K562 (cell line): ENCODE measurements around the gene RGS17. TPM values are rescaled to one million over a fixed set of nuclear protein-coding genes. Genes with fewer than 3 reads are reported as not detected.

Experiments
- ATAC-seq: fragments of 200-7000 bp; cut with Tn5 transposase; 3 replicates; pipeline ENCODE4 v1.9.1; 2020; ENCODE audit warnings: moderate library complexity
- BruUV-seq: library from RNA; stranded (reverse); fragments of 400-500 nt; replicated peaks from 2 replicates; lab custom pipeline; 2021; lab: Mats Ljungman, UMichigan
- CTCF ChIA-PET: fragments of 300-600 bp; formaldehyde crosslinking; extraction: SDS; loops from one replicate; lab custom pipeline; 2021; ENCODE audit warnings: low intra/inter-chr PET ratio; lab: Yijun Ruan, JAX
- POLR2A ChIA-PET: fragments of 300-600, 350-650 bp; sonication (Branson Sonifier 250); formaldehyde crosslinking; extraction: SDS; loops from one replicate; lab custom pipeline; 2021; ENCODE audit warnings: antibody characterized with exemption, inconsistent platforms; lab: Yijun Ruan, JAX
- DNase-seq, 4 experiments: peaks; one replicate each; pipeline versions ENCODE4 v3.0.0 to v3.0.0-alpha.2; 2011 to 2018; ENCODE audit warnings: low spot score in 3 of 4, mixed read lengths in 3 of 4; ENCODE audit errors: extremely low read depth in 1 of 4
- FAIRE-seq: peaks from 2 replicates; lab custom pipeline; 2011; peaks lifted over from hg19 to GRCh38; lab: Jason Lieb, UNC
- H2AFZ ChIP-seq: 2 replicates; pipeline ENCODE4 v1.6.0; 2011; ENCODE audit warnings: low read depth, low read length, control low read depth, inconsistent platforms
- H3K27ac ChIP-seq: fragments of 200-600 bp; 3 replicates; pipeline ENCODE4 v1.8.0; 2011; ENCODE audit warnings: low read depth, mild to moderate bottlenecking, control low read depth, inconsistent platforms, low read length, moderate library complexity, mixed read lengths; ENCODE audit errors: extremely low read depth
- H3K27me3 ChIP-seq, 2 experiments: fragments of 300-600 bp in 1 of 2; 2 replicates in 1 of 2; 3 replicates in 1 of 2; pipeline versions ENCODE4 v1.6.0 to v1.8.0; 2011; ENCODE audit warnings: inconsistent platforms in 2 of 2, low read length in 2 of 2, mild to moderate bottlenecking in 1 of 2, mixed read lengths in 1 of 2, moderate library complexity in 1 of 2; ENCODE audit not compliant: control insufficient read depth in 2 of 2, insufficient read depth in 2 of 2
- H3K36me3 ChIP-seq: fragments of 300-600 bp; 3 replicates; pipeline ENCODE4 v1.8.0; 2011; ENCODE audit warnings: mild to moderate bottlenecking, low read length, inconsistent platforms; ENCODE audit not compliant: control insufficient read depth, insufficient read depth
- H3K4me1 ChIP-seq, 2 experiments: fragments of 200-600 bp in 1 of 2; replicated peaks in 1 of 2; 2 replicates in 1 of 2; 3 replicates in 1 of 2; pipeline versions ENCODE4 v1.5.1 to v1.8.0; 2011; ENCODE audit warnings: inconsistent platforms in 2 of 2, low read length in 2 of 2, mild to moderate bottlenecking in 1 of 2, mixed read lengths in 1 of 2, moderate library complexity in 1 of 2; ENCODE audit not compliant: control insufficient read depth in 2 of 2, insufficient read depth in 2 of 2
- H3K4me2 ChIP-seq: 2 replicates; pipeline ENCODE4 v1.6.1; 2011; ENCODE audit warnings: low read length, control low read depth, inconsistent platforms, mixed read lengths; ENCODE audit not compliant: insufficient read depth
- H3K4me3 ChIP-seq: fragments of 200-600 bp; sonication (generic), shearing (Covaris generic); 2 replicates; pipeline ENCODE4 v1.5.1; 2016; ENCODE audit warnings: control low read depth, inconsistent platforms
- H3K79me2 ChIP-seq: fragments of 200-600 bp; 3 replicates; pipeline ENCODE4 v1.8.0; 2011; ENCODE audit warnings: low read length, inconsistent platforms; ENCODE audit not compliant: control insufficient read depth, insufficient read depth
- H3K9ac ChIP-seq, 2 experiments: 2 replicates each; pipeline versions ENCODE4 v1.6.0 to v1.6.1; 2011; ENCODE audit warnings: low read depth in 2 of 2, low read length in 2 of 2, control low read depth in 1 of 2, inconsistent platforms in 1 of 2, mild to moderate bottlenecking in 1 of 2, mixed read lengths in 1 of 2; ENCODE audit not compliant: insufficient read depth in 1 of 2
- H3K9me1 ChIP-seq: one replicate; pipeline ENCODE4 v1.6.0; 2011; ENCODE audit warnings: inconsistent platforms, mild to moderate bottlenecking, low read length, moderate library complexity; ENCODE audit not compliant: control insufficient read depth, insufficient read depth
- H3K9me3 ChIP-seq: replicated peaks from 2 replicates; pipeline ENCODE4 v1.5.1; 2011; ENCODE audit warnings: low read depth, low read length, inconsistent platforms; ENCODE audit not compliant: control insufficient read depth, insufficient read depth
- H4K20me1 ChIP-seq: replicated peaks from 2 replicates; pipeline ENCODE4 v1.6.1; 2011; ENCODE audit warnings: low read length, inconsistent platforms, mixed read lengths; ENCODE audit not compliant: control insufficient read depth, insufficient read depth
- EWSR1 ChIP-seq: fragments of 450-650 bp; IDR thresholded peaks from 2 replicates; pipeline ENCODE4 v1.6.1; 2018; ENCODE audit warnings: borderline replicate concordance, mild to moderate bottlenecking, low read depth, moderate library complexity; ENCODE audit not compliant: partially characterized antibody
- GATAD2A ChIP-seq: fragments of 450-650 bp; IDR thresholded peaks from 2 replicates; pipeline ENCODE4 v1.6.1; 2017
- MTF1 ChIP-seq: fragments of 250-450 bp; sonication (Bioruptor Pico); IDR thresholded peaks from 2 replicates; pipeline ENCODE4 v1.9.0; 2021; ENCODE audit warnings: moderate library complexity, mild to moderate bottlenecking, inconsistent platforms, borderline replicate concordance
- RBFOX2 ChIP-seq: fragments of 200-400 bp; formaldehyde crosslinking; IDR thresholded peaks from 2 replicates; pipeline ENCODE4 v1.6.1; 2017; ENCODE audit warnings: low read depth, mild to moderate bottlenecking, low read length, moderate library complexity
- U2AF1 ChIP-seq: fragments of 200-400 bp; formaldehyde crosslinking; optimal IDR thresholded peaks from 2 replicates; pipeline ENCODE3; 2017; ENCODE audit warnings: mild to moderate bottlenecking, low read depth, low read length, moderate library complexity
- ZBTB1 ChIP-seq: sonication (generic); formaldehyde crosslinking; IDR thresholded peaks from 2 replicates; pipeline ENCODE4 v1.8.1; 2023; ENCODE audit warnings: missing genetic modification reagents, low read depth, mild to moderate bottlenecking, borderline replicate concordance
- ZNF347 ChIP-seq: fragments of 450-650 bp; formaldehyde crosslinking; IDR thresholded peaks from 2 replicates; pipeline ENCODE4 v1.4.0; 2020; ENCODE audit warnings: low read depth, mild to moderate bottlenecking, moderate library complexity
- ZNF707 ChIP-seq: fragments of 250-450 bp; sonication (Bioruptor Pico); conservative IDR thresholded peaks from 2 replicates; pipeline ENCODE4 v1.8.0; 2022; ENCODE audit warnings: inconsistent platforms, mild to moderate bottlenecking, moderate library complexity
- WGBS: fragments of 100-300 bp; shearing (Covaris generic); methylation state at CpG from one replicate; pipeline ENCODE4 v1.1.6; 2016; ENCODE audit warnings: low coverage, mixed read lengths; ENCODE audit not compliant: insufficient coverage; ENCODE audit errors: missing lambda C conversion rate; 5-methylcytosine and 5-hydroxymethylcytosine counted together
- in situ Hi-C: fragments of 300-500 bp; cut with MboI; formaldehyde crosslinking; loops from 4 replicates; pipeline ENCODE4 v1.15.0; 2018; ENCODE audit warnings: inconsistent platforms, mixed read lengths
- intact Hi-C: fragments of 100-400 bp; cut with micrococcal nuclease; formaldehyde crosslinking; loops from 2 replicates; pipeline ENCODE4 v1.14.2; 2022
- polyA plus RNA-seq, 8 experiments: library from polyadenylated mRNA; depleted of rRNA in 4 of 8; stranded (reverse) in 5 of 8; unstranded in 3 of 8; fragments of >200 nt; fragmentation: Nextera tagmentation in 2 of 8; fragmentation: Illumina TruSeq in 1 of 8; extraction: Ambion mirVana in 2 of 8; extraction: Trizol in 1 of 8; gene quantifications; 2 replicates each; pipeline versions ENCODE4 v1.2.1 to v1.2.3, GENCODE V29; 2011 to 2014; ENCODE audit warnings: inconsistent platforms in 1 of 8, missing spikeins in 1 of 8
- total RNA-seq, 7 experiments: library from RNA; depleted of rRNA in 6 of 7; stranded (reverse); fragments of >200 nt in 6 of 7; fragmentation: Illumina TruSeq in 2 of 7; extraction: Trizol in 2 of 7; gene quantifications; 2 replicates each; pipeline versions ENCODE4 v1.2.1 to v1.2.3, GENCODE V29; 2011 to 2021; ENCODE audit warnings: low replicate concordance in 1 of 7
- TF ChIP-seq, protein P1 (sequence below): fragments of 250-450 bp; sonication (Bioruptor Pico); IDR thresholded peaks from 2 replicates; pipeline ENCODE4 v1.5.0; 2022; ENCODE audit warnings: mild to moderate bottlenecking
- TF ChIP-seq, protein P2 (sequence below): fragments of 250-450 bp; sonication (Bioruptor Pico); IDR thresholded peaks from 2 replicates; pipeline ENCODE4 v1.8.0; 2022; ENCODE audit warnings: inconsistent platforms, mild to moderate bottlenecking, moderate library complexity, borderline replicate concordance
- TF ChIP-seq, protein P3 (sequence below), 3 experiments: fragments of 200-800 bp in 1 of 3; fragments of 250-450 bp in 1 of 3; fragments of 450-650 bp in 1 of 3; sonication (Bioruptor Pico) in 1 of 3; sonication (Bioruptor generic) in 1 of 3; formaldehyde crosslinking in 1 of 3; IDR thresholded peaks; 2 replicates each; pipeline versions ENCODE4 v1.6.1 to v1.8.0; 2016 to 2022; ENCODE audit warnings: mild to moderate bottlenecking in 2 of 3, missing genetic modification characterization in 2 of 3, missing compliant biosample characterization in 1 of 3, moderate library complexity in 1 of 3
- TF ChIP-seq, protein P4 (sequence below): fragments of 450-650 bp; conservative IDR thresholded peaks from 2 replicates; pipeline ENCODE4 v1.6.1; 2016; ENCODE audit warnings: missing genetic modification characterization, low read depth, mild to moderate bottlenecking, control low read depth, missing compliant biosample characterization

Gene RGS17
- total and polyA plus RNA-seq, 9 of the 15 experiments (the other 6 are each of a cell fraction or from before 2014, with no cell fraction given): 0.01 to 0.14 (median 0.08) TPM; not detected in 6

DNA sequence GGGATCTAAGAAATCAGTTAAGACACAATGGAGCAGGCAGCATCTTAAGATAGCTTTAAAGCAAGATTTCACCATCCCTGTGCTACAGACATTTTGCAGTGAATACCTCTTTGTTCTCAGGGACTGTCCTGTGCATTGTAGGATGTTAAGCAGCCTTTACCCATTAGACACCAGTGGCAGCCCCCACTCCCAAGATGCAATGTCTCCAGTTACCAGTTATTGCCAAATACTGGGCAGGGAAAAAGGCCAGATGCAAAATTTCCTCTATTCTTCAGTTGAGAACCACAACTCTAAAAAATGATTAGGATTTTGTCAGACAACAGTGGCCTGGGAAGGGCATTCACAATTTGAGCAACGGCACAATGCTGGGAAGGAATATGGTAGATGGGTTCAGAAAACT lies 154.3 kb downstream of the RGS17 start:
- no peak overlapping the region for H2AFZ ChIP-seq
- ATAC-seq: no peak
- no peak overlapping the region for H3K4me3 ChIP-seq
- no peaks in the 10 kb centered on the region for H3K27me3 ChIP-seq
- 67% methylated on average over 1 of the region's 1 CpG for WGBS
- H3K27ac ChIP-seq: no peak overlapping the region
- no peaks in the 10 kb centered on the region for H3K9me3 ChIP-seq
- peaks cover 50% of the 10 kb centered on the region for H4K20me1 ChIP-seq
- POLR2A ChIA-PET: interaction anchor here (0.7 to 1.3 kb wide), 2 partner anchors 9 to 678 kb away, joined by 3 read pairs; no protein-coding TSS in a partner anchor
- intact Hi-C loops: no loop called here
- H3K9me1 ChIP-seq: peaks cover 4% of the 10 kb centered on the region
- no peak overlapping the region for H3K9ac ChIP-seq
- no peak for FAIRE-seq
- TF ChIP-seq, protein P1, sequence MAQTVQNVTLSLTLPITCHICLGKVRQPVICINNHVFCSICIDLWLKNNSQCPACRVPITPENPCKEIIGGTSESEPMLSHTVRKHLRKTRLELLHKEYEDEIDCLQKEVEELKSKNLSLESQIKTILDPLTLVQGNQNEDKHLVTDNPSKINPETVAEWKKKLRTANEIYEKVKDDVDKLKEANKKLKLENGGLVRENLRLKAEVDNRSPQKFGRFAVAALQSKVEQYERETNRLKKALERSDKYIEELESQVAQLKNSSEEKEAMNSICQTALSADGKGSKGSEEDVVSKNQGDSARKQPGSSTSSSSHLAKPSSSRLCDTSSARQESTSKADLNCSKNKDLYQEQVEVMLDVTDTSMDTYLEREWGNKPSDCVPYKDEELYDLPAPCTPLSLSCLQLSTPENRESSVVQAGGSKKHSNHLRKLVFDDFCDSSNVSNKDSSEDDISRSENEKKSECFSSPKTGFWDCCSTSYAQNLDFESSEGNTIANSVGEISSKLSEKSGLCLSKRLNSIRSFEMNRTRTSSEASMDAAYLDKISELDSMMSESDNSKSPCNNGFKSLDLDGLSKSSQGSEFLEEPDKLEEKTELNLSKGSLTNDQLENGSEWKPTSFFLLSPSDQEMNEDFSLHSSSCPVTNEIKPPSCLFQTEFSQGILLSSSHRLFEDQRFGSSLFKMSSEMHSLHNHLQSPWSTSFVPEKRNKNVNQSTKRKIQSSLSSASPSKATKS (CRISPR knock-in tag): no peak
- no peak for TF ChIP-seq EWSR1
- no peak for TF ChIP-seq GATAD2A
- no peak for TF ChIP-seq MTF1 (CRISPR knock-in tag)
- no peak for TF ChIP-seq ZNF707 (CRISPR knock-in tag)
- TF ChIP-seq, protein P2, sequence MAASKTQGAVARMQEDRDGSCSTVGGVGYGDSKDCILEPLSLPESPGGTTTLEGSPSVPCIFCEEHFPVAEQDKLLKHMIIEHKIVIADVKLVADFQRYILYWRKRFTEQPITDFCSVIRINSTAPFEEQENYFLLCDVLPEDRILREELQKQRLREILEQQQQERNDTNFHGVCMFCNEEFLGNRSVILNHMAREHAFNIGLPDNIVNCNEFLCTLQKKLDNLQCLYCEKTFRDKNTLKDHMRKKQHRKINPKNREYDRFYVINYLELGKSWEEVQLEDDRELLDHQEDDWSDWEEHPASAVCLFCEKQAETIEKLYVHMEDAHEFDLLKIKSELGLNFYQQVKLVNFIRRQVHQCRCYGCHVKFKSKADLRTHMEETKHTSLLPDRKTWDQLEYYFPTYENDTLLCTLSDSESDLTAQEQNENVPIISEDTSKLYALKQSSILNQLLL (CRISPR knock-in tag): no peak
- TF ChIP-seq, protein P3, sequence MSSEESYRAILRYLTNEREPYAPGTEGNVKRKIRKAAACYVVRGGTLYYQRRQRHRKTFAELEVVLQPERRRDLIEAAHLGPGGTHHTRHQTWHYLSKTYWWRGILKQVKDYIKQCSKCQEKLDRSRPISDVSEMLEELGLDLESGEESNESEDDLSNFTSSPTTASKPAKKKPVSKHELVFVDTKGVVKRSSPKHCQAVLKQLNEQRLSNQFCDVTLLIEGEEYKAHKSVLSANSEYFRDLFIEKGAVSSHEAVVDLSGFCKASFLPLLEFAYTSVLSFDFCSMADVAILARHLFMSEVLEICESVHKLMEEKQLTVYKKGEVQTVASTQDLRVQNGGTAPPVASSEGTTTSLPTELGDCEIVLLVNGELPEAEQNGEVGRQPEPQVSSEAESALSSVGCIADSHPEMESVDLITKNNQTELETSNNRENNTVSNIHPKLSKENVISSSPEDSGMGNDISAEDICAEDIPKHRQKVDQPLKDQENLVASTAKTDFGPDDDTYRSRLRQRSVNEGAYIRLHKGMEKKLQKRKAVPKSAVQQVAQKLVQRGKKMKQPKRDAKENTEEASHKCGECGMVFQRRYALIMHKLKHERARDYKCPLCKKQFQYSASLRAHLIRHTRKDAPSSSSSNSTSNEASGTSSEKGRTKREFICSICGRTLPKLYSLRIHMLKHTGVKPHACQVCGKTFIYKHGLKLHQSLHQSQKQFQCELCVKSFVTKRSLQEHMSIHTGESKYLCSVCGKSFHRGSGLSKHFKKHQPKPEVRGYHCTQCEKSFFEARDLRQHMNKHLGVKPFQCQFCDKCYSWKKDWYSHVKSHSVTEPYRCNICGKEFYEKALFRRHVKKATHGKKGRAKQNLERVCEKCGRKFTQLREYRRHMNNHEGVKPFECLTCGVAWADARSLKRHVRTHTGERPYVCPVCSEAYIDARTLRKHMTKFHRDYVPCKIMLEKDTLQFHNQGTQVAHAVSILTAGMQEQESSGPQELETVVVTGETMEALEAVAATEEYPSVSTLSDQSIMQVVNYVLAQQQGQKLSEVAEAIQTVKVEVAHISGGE (CRISPR knock-in tag; IDR thresholded peaks at IDR 0.05): no peak
- TF ChIP-seq, protein P4, sequence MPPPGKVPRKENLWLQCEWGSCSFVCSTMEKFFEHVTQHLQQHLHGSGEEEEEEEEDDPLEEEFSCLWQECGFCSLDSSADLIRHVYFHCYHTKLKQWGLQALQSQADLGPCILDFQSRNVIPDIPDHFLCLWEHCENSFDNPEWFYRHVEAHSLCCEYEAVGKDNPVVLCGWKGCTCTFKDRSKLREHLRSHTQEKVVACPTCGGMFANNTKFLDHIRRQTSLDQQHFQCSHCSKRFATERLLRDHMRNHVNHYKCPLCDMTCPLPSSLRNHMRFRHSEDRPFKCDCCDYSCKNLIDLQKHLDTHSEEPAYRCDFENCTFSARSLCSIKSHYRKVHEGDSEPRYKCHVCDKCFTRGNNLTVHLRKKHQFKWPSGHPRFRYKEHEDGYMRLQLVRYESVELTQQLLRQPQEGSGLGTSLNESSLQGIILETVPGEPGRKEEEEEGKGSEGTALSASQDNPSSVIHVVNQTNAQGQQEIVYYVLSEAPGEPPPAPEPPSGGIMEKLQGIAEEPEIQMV (tag): no peak
- no peak for TF ChIP-seq ZNF347 (CRISPR knock-in tag)
- no peak for TF ChIP-seq ZBTB1
- TF ChIP-seq U2AF1: no peak
- TF ChIP-seq RBFOX2: no peak; the same call in 1 of the 2 replicates
- TF ChIP-seq, all 486 proteins: peak for 0
- peaks cover 96% of the 10 kb centered on the region for H3K36me3 ChIP-seq
- DNase-seq: no peak
- BruUV-seq: no TSS peak
- H3K79me2 ChIP-seq: peaks cover 94% of the 10 kb centered on the region
- H3K4me1 ChIP-seq: peaks cover 3 to 34% of the 10 kb centered on the region in 2 experiments
- in situ Hi-C loops: loop anchor here (25.0 kb wide), 2 partner anchors 1536 to 1564 kb away; partner anchors contain the start of gene CNKSR3
- CTCF ChIA-PET: no interaction called here
- H3K4me2 ChIP-seq: 0 out of 2 replicates have a peak overlapping the region, but pooled peaks have one; percentile 28
